ENCODE data around the gene TMPRSS6. TPM values are rescaled to one million over a fixed set of nuclear protein-coding genes. Genes with fewer than 3 reads are reported as not detected.
"Not testable (repeated sequence)": the region's sequence is repeated elsewhere in the genome, so short reads cannot be mapped to it uniquely, and the experiment has no call there.

TMPRSS6 gene
- total and polyA plus RNA-seq, 4 donors: 0.09 to 1.0 (median 0.69) TPM

GRCh38 chr22:37075822-37076433 is 33.6 kb downstream of the TMPRSS6 start:
- DNase-seq (no peak), ATAC-seq (ENCODE audit: insufficient read depth, low FRiP score) (no peak)
- Histone ChIP-seq H3K27ac (ENCODE audit: low read depth in 1 of 2, low read length in 1 of 2) (no peak overlapping the region), H3K4me3 (no peak overlapping the region), H3K36me3 (ENCODE audit: control insufficient read depth in 4 of 4, insufficient read depth in 4 of 4, low read length in 4 of 4) (no peaks in the 10 kb centered on the region), H3K9me3 (ENCODE audit: control insufficient read depth in 4 of 4, insufficient read depth in 3 of 4, low read length in 3 of 4) (peaks cover 0 to 6% (median 0%) of the 10 kb centered on the region in 4 donors), H3K27me3 (ENCODE audit: control insufficient read depth in 3 of 3, insufficient read depth in 3 of 3, low read length in 2 of 3) (peaks cover 0 to 15% (median 0%) of the 10 kb centered on the region in 3 donors), H3K9ac (ENCODE audit: insufficient read depth in 1 of 2, low read length in 2 of 2) (no peak overlapping the region), H3K4me1 (ENCODE audit: control insufficient read depth in 5 of 5, insufficient read depth in 5 of 5, low read length in 5 of 5) (no peaks in the 10 kb centered on the region)
- no peak for TF ChIP-seq CTCF (IDR thresholded peaks at IDR 0.05; ENCODE audit: control extremely low read depth, extremely low read depth)
- WGBS, 2 donors: 71 to 85% methylated on average over 9 of the region's 9 CpGs

- H3K36me3 ChIP-seq (ENCODE audit: control insufficient read depth in 4 of 4, insufficient read depth in 4 of 4, low read length in 4 of 4): no peaks in the 10 kb centered on the region
- ATAC-seq (ENCODE audit: insufficient read depth, low FRiP score): no peak
- H3K27ac ChIP-seq (ENCODE audit: low read depth in 1 of 2, low read length in 1 of 2): no peak overlapping the region
- no peaks in the 10 kb centered on the region for H3K4me1 ChIP-seq (ENCODE audit: control insufficient read depth in 5 of 5, insufficient read depth in 5 of 5, low read length in 5 of 5)
- no peak overlapping the region for H3K9ac ChIP-seq (ENCODE audit: insufficient read depth in 1 of 2, low read length in 2 of 2)
- H3K4me3 ChIP-seq: no peak overlapping the region
- peaks cover 0 to 6% (median 0%) of the 10 kb centered on the region in 4 donors for H3K9me3 ChIP-seq (ENCODE audit: control insufficient read depth in 4 of 4, insufficient read depth in 3 of 4, low read length in 3 of 4)
- 57 to 74% methylated on average over 17 of the region's 17 CpGs for WGBS, 2 donors
- DNase-seq: no peak
- no peak for TF ChIP-seq CTCF (IDR thresholded peaks at IDR 0.05; ENCODE audit: control extremely low read depth, extremely low read depth)
- peaks cover 0 to 20% (median 0%) of the 10 kb centered on the region in 3 donors for H3K27me3 ChIP-seq (ENCODE audit: control insufficient read depth in 3 of 3, insufficient read depth in 3 of 3, low read length in 2 of 3)
These were observed 34.5 kb downstream of the TMPRSS6 start for GRCh38 chr22:37075046-37075445.

- no peak for TF ChIP-seq CTCF (IDR thresholded peaks at IDR 0.05; ENCODE audit: control extremely low read depth, extremely low read depth)
- peaks cover 0 to 6% (median 0%) of the 10 kb centered on the region in 4 donors for H3K9me3 ChIP-seq (ENCODE audit: control insufficient read depth in 4 of 4, insufficient read depth in 3 of 4, low read length in 3 of 4)
- no peaks in the 10 kb centered on the region for H3K36me3 ChIP-seq (ENCODE audit: control insufficient read depth in 4 of 4, insufficient read depth in 4 of 4, low read length in 4 of 4)
- no peak for DNase-seq
- H3K4me1 ChIP-seq (ENCODE audit: control insufficient read depth in 5 of 5, insufficient read depth in 5 of 5, low read length in 5 of 5): no peaks in the 10 kb centered on the region
- H3K27me3 ChIP-seq (ENCODE audit: control insufficient read depth in 3 of 3, insufficient read depth in 3 of 3, low read length in 2 of 3): peaks cover 0 to 25% (median 0%) of the 10 kb centered on the region in 3 donors
- H3K9ac ChIP-seq (ENCODE audit: insufficient read depth in 1 of 2, low read length in 2 of 2): no peak overlapping the region
- ATAC-seq (ENCODE audit: insufficient read depth, low FRiP score): no peak
- no peak overlapping the region for H3K4me3 ChIP-seq
- 77 to 82% methylated on average over 16 of the region's 16 CpGs for WGBS, 2 donors
- H3K27ac ChIP-seq (ENCODE audit: low read depth in 1 of 2, low read length in 1 of 2): no peak overlapping the region
These were observed 35.0 kb downstream of the TMPRSS6 start for GRCh38 chr22:37074537-37074936.

GRCh38 chr22:37072673-37073072 is 36.8 kb downstream of the TMPRSS6 start:
- peaks cover 0 to 40% (median 8%) of the 10 kb centered on the region in 3 donors for H3K27me3 ChIP-seq (ENCODE audit: control insufficient read depth in 3 of 3, insufficient read depth in 3 of 3, low read length in 2 of 3)
- H3K27ac ChIP-seq (ENCODE audit: low read depth in 1 of 2, low read length in 1 of 2): no peak overlapping the region
- DNase-seq (peak in 2 of 3 donors; percentile 35 to 63), ATAC-seq (ENCODE audit: insufficient read depth, low FRiP score) (no peak)
- peaks cover 0 to 5% (median 0%) of the 10 kb centered on the region in 4 donors for H3K9me3 ChIP-seq (ENCODE audit: control insufficient read depth in 4 of 4, insufficient read depth in 3 of 4, low read length in 3 of 4)
- no peak for TF ChIP-seq CTCF (IDR thresholded peaks at IDR 0.05; ENCODE audit: control extremely low read depth, extremely low read depth)
- H3K9ac ChIP-seq (ENCODE audit: insufficient read depth in 1 of 2, low read length in 2 of 2): no peak overlapping the region
- no peaks in the 10 kb centered on the region for H3K36me3 ChIP-seq (ENCODE audit: control insufficient read depth in 4 of 4, insufficient read depth in 4 of 4, low read length in 4 of 4)
- no peaks in the 10 kb centered on the region for H3K4me1 ChIP-seq (ENCODE audit: control insufficient read depth in 5 of 5, insufficient read depth in 5 of 5, low read length in 5 of 5)
- no peak overlapping the region for H3K4me3 ChIP-seq
- 94% methylated on average over 8 of the region's 8 CpGs for WGBS, 2 donors

- not testable (repeated sequence) for H3K4me3 ChIP-seq; H3K9me3 ChIP-seq (ENCODE audit: control insufficient read depth in 4 of 4, insufficient read depth in 3 of 4, low read length in 3 of 4); H3K4me1 ChIP-seq (ENCODE audit: control insufficient read depth in 5 of 5, insufficient read depth in 5 of 5, low read length in 5 of 5); H3K36me3 ChIP-seq (ENCODE audit: control insufficient read depth in 4 of 4, insufficient read depth in 4 of 4, low read length in 4 of 4); H3K27ac ChIP-seq (ENCODE audit: low read depth in 1 of 2, low read length in 1 of 2); H3K9ac ChIP-seq (ENCODE audit: insufficient read depth in 1 of 2, low read length in 2 of 2); ATAC-seq (ENCODE audit: insufficient read depth, low FRiP score)
- peaks cover 0 to 38% (median 8%) of the 10 kb centered on the region in 3 donors for H3K27me3 ChIP-seq (ENCODE audit: control insufficient read depth in 3 of 3, insufficient read depth in 3 of 3, low read length in 2 of 3)
- DNase-seq: peak in 1 of 3 donors; percentile 57
- 92 to 98% methylated on average over 5 of the region's 5 CpGs for WGBS, 2 donors
These were observed 37.5 kb downstream of the TMPRSS6 start for GRCh38 chr22:37071850-37072592.
